HL-60/S4 (cell line): ENCODE measurements around the gene ORC6.
"Not testable (repeated sequence)": the region's sequence is repeated elsewhere in the genome, so short reads cannot be mapped to it uniquely, and the experiment has no call there.

Source experiments
- in situ Hi-C: fragments of 300-500 bp; cut with MboI; formaldehyde crosslinking; loops from 2 replicates; pipeline ENCODE4 v1.14.3; 2022; ENCODE audit warnings: low sequenced_read_pairs

ORC6 gene

GRCh38 chr16:46689365-46690280, at the start of gene ORC6:
Gene ORC6, plus strand, starts transcription at chr16:46689659. Its CDS starts 47 bp downstream, at chr16:46689706.
- in situ Hi-C loops = no loop called here

- in situ Hi-C loops = no loop called here
These were observed 40.8 kb upstream of the ORC6 start for GRCh38 chr16:46648656-46649055.

GRCh38 chr16:46649588-46650253, 39.7 kb upstream of the ORC6 start:
- in situ Hi-C loops = no loop called here

- in situ Hi-C loops = no loop called here
These were observed 39.2 kb upstream of the ORC6 start for GRCh38 chr16:46650254-46650623.

- in situ Hi-C loops = no loop called here
These were observed 38.2 kb upstream of the ORC6 start for GRCh38 chr16:46651305-46651704.

- in situ Hi-C loops = no loop called here
These were observed 30.5 kb upstream of the ORC6 start for GRCh38 chr16:46658925-46659324.

- in situ Hi-C loops = loop anchor here (10.0 kb wide), 1 partner anchor 253 kb away; no protein-coding TSS in a partner anchor
These were observed 27.3 kb upstream of the ORC6 start for GRCh38 chr16:46662123-46662522.

GRCh38 chr16:46673320-46674013, 16.0 kb upstream of the ORC6 start:
- in situ Hi-C loops = no loop called here

GRCh38 chr16:46677943-46678342, 11.5 kb upstream of the ORC6 start:
- in situ Hi-C loops = not testable (repeated sequence)

- in situ Hi-C loops = not testable (repeated sequence)
These were observed 7.6 kb upstream of the ORC6 start for GRCh38 chr16:46681867-46682266.

- in situ Hi-C loops = no loop called here
These were observed 2.5 kb upstream of the ORC6 start for GRCh38 chr16:46686815-46687473.

GRCh38 chr16:46687486-46687885, 2.0 kb upstream of the ORC6 start:
- in situ Hi-C loops = no loop called here

- in situ Hi-C loops = no loop called here
These were observed 1.3 kb upstream of the ORC6 start for GRCh38 chr16:46688101-46688653.

GRCh38 chr16:46688654-46689364, 650 bp upstream of the ORC6 start, which contains the start of gene VPS35:
Gene VPS35, minus strand, starts transcription at chr16:46689178. Its CDS starts 45 bp downstream, at chr16:46689133.
- in situ Hi-C loops = no loop called here

- in situ Hi-C loops = no loop called here
These were observed 1.1 kb downstream of the ORC6 start for GRCh38 chr16:46690281-46691178.

GRCh38 chr16:46691726-46692125, 2.3 kb downstream of the ORC6 start:
- in situ Hi-C loops = no loop called here

- in situ Hi-C loops = no loop called here
These were observed 4.1 kb downstream of the ORC6 start for GRCh38 chr16:46693598-46693997.

- in situ Hi-C loops = no loop called here
These were observed 6.5 kb downstream of the ORC6 start for GRCh38 chr16:46695937-46696336.

GRCh38 chr16:46696957-46697356, 7.5 kb downstream of the ORC6 start:
- in situ Hi-C loops = no loop called here
